Measurements from ENCODE around the gene GABRR3.

GABRR3 gene

DNA sequence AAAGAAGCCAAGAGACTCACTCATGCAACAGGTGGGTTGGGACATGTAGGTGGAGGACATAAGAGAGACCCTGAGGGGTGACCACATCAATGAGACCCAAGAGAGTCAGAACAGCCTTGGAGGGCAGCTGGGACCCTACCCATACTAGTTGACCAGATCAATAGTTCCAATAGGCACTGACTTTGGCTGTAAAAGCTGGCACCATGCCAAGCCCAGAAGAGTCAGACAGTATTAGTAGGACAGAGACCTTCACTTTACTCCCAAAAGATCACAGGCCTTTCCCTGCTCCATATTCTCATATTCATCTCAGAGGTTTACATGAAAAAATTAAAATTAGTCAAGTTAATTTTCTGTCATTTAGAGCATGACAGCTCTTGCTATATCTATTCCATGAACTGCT is 20.9 kb upstream of the GABRR3 start:
- Histone ChIP-seq H2AFZ (ENCODE audit: low read length) (no peak overlapping the region), H4K20me1 (ENCODE audit: insufficient read depth, low read length) (no peaks in the 10 kb centered on the region), H3K9ac (ENCODE audit: low read length) (no peak overlapping the region), H3K9me3 (ENCODE audit: low read length) (no peaks in the 10 kb centered on the region), H3K27ac (ENCODE audit: low read depth, low read length, poor library complexity, severe bottlenecking) (no peak overlapping the region), H3K4me2 (ENCODE audit: low read length) (no peak overlapping the region), H3K9me2 (ENCODE audit: low read depth, low read length) (no peaks in the 10 kb centered on the region), H3K79me2 (ENCODE audit: insufficient read depth, low read length) (no peaks in the 10 kb centered on the region), H3K4me1 (ENCODE audit: insufficient read depth, low read length, severe bottlenecking) (no peaks in the 10 kb centered on the region), H3K36me3 (ENCODE audit: insufficient read depth, low read length) (no peaks in the 10 kb centered on the region), H3K27me3 (ENCODE audit: insufficient read depth, low read length) (no peaks in the 10 kb centered on the region), H3F3A (ENCODE audit: insufficient read depth, low read length) (no peaks in the 10 kb centered on the region), H3K4me3 (ENCODE audit: low read depth, low read length, poor library complexity, severe bottlenecking) (no peak overlapping the region)
- TF ChIP-seq, protein P1, sequence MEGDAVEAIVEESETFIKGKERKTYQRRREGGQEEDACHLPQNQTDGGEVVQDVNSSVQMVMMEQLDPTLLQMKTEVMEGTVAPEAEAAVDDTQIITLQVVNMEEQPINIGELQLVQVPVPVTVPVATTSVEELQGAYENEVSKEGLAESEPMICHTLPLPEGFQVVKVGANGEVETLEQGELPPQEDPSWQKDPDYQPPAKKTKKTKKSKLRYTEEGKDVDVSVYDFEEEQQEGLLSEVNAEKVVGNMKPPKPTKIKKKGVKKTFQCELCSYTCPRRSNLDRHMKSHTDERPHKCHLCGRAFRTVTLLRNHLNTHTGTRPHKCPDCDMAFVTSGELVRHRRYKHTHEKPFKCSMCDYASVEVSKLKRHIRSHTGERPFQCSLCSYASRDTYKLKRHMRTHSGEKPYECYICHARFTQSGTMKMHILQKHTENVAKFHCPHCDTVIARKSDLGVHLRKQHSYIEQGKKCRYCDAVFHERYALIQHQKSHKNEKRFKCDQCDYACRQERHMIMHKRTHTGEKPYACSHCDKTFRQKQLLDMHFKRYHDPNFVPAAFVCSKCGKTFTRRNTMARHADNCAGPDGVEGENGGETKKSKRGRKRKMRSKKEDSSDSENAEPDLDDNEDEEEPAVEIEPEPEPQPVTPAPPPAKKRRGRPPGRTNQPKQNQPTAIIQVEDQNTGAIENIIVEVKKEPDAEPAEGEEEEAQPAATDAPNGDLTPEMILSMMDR (IDR thresholded peaks at IDR 0.05; ENCODE audit: low read length): no peak
- no peak for TF ChIP-seq EZH2 (IDR thresholded peaks at IDR 0.05; ENCODE audit: borderline replicate concordance, low read length)

DNA sequence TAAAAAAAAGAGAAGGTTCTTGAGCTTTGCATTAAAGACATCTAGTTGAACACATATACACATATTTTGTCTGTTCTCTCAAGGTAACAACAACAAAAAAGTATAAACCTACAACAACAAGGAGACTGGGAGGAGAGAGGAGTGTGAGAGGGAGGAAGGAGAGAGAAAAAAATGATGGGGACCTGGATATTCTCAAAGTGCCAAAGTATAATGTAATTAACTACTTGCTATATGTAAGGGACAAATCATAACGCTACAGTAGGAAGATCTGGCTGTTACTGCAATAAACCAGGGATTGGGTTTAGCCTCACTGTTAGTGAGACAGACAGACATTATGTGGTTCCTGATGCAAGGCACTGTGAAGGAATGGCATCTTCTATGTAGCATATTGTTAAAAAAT is 14.2 kb upstream of the GABRR3 start:
- no peaks in the 10 kb centered on the region for H4K20me1 ChIP-seq (ENCODE audit: insufficient read depth, low read length)
- H3K4me2 ChIP-seq (ENCODE audit: low read length): no peak overlapping the region
- H3K9me2 ChIP-seq (ENCODE audit: low read depth, low read length): no peaks in the 10 kb centered on the region
- H3K9ac ChIP-seq (ENCODE audit: low read length): no peak overlapping the region
- no peaks in the 10 kb centered on the region for H3F3A ChIP-seq (ENCODE audit: insufficient read depth, low read length)
- H3K9me3 ChIP-seq (ENCODE audit: low read length): no peaks in the 10 kb centered on the region
- H3K4me1 ChIP-seq (ENCODE audit: insufficient read depth, low read length, severe bottlenecking): no peaks in the 10 kb centered on the region
- no peaks in the 10 kb centered on the region for H3K27me3 ChIP-seq (ENCODE audit: insufficient read depth, low read length)
- H3K27ac ChIP-seq (ENCODE audit: low read depth, low read length, poor library complexity, severe bottlenecking): no peak overlapping the region
- H3K4me3 ChIP-seq (ENCODE audit: low read depth, low read length, poor library complexity, severe bottlenecking): no peak overlapping the region
- no peaks in the 10 kb centered on the region for H3K79me2 ChIP-seq (ENCODE audit: insufficient read depth, low read length)
- TF ChIP-seq EZH2 (IDR thresholded peaks at IDR 0.05; ENCODE audit: borderline replicate concordance, low read length): no peak
- TF ChIP-seq, protein P1 (IDR thresholded peaks at IDR 0.05; ENCODE audit: low read length): no peak
- H2AFZ ChIP-seq (ENCODE audit: low read length): no peak overlapping the region
- no peaks in the 10 kb centered on the region for H3K36me3 ChIP-seq (ENCODE audit: insufficient read depth, low read length)

DNA sequence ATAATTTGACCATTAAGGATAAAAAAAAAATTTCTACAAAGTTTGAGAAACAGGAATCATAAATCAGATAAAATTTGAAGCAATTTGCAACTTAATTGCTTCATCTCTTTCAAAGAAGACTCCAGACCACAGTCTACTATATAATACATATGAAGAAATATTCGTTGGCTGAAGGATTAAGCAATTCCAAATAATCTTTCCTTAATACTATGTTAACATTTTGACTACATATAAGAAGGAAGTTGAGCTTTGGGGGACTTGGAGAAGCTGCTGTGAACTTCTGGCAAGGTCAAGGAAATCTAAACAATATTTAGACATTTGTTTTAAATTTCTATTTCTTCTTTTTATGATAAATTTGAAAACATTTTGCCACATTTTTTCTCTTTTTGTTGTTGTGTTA is 13.5 kb upstream of the GABRR3 start:
- TF ChIP-seq, protein P1 (IDR thresholded peaks at IDR 0.05; ENCODE audit: low read length): no peak
- no peak for TF ChIP-seq EZH2 (IDR thresholded peaks at IDR 0.05; ENCODE audit: borderline replicate concordance, low read length)
- no peak overlapping the region for H2AFZ ChIP-seq (ENCODE audit: low read length)
- H3K9me3 ChIP-seq (ENCODE audit: low read length): no peaks in the 10 kb centered on the region
- H3K4me1 ChIP-seq (ENCODE audit: insufficient read depth, low read length, severe bottlenecking): no peaks in the 10 kb centered on the region
- no peaks in the 10 kb centered on the region for H3K9me2 ChIP-seq (ENCODE audit: low read depth, low read length)
- no peaks in the 10 kb centered on the region for H4K20me1 ChIP-seq (ENCODE audit: insufficient read depth, low read length)
- H3K27ac ChIP-seq (ENCODE audit: low read depth, low read length, poor library complexity, severe bottlenecking): no peak overlapping the region
- H3K27me3 ChIP-seq (ENCODE audit: insufficient read depth, low read length): no peaks in the 10 kb centered on the region
- no peaks in the 10 kb centered on the region for H3F3A ChIP-seq (ENCODE audit: insufficient read depth, low read length)
- no peaks in the 10 kb centered on the region for H3K36me3 ChIP-seq (ENCODE audit: insufficient read depth, low read length)
- H3K79me2 ChIP-seq (ENCODE audit: insufficient read depth, low read length): no peaks in the 10 kb centered on the region
- H3K4me3 ChIP-seq (ENCODE audit: low read depth, low read length, poor library complexity, severe bottlenecking): no peak overlapping the region
- H3K9ac ChIP-seq (ENCODE audit: low read length): no peak overlapping the region
- H3K4me2 ChIP-seq (ENCODE audit: low read length): no peak overlapping the region
